Activated CD4-positive, alpha-beta T cell treated with anti-CD3 and anti-CD28 coated beads, Interleukin-2, Interleukin-4, amounts not matched to agents 100 ng/mL and 50 ng/mL, durations not matched to agents 16 hours and 8 hours (primary cell): ENCODE results near the gene PYGM.
A peak's percentile ranks its signal among the peaks of the same experiment; 100 is the strongest.

ENCODE experiments used
- DNase-seq: peaks from one replicate; pipeline ENCODE4 v3.0.0-alpha.2; 2020; ENCODE audit warnings: low spot score

PYGM gene

GRCh38 chr11:64759722-64760719, at the start of gene PYGM:
TSS of gene PYGM (minus strand) at chr11:64759974. CDS start at chr11:64759898, 76 bp downstream.
- no peak for DNase-seq

GRCh38 chr11:64805481-64805880, 45.7 kb upstream of the PYGM start:
- DNase-seq: no peak

- no peak for DNase-seq
These were observed 44.8 kb upstream of the PYGM start for GRCh38 chr11:64804346-64805210.

GRCh38 chr11:64803846-64804345, 44.1 kb upstream of the PYGM start:
- no peak for DNase-seq

- peak; percentile 80 for DNase-seq
These were observed 43.5 kb upstream of the PYGM start, which contains the start of gene MAP4K2 for GRCh38 chr11:64803158-64803845. TSS of gene MAP4K2 (minus strand) at chr11:64803214. CDS start at chr11:64803149, 65 bp downstream.

- DNase-seq: peak; percentile 45
These were observed 42.8 kb upstream of the PYGM start for GRCh38 chr11:64802370-64803157.

- no peak for DNase-seq
These were observed 42.0 kb upstream of the PYGM start for GRCh38 chr11:64801561-64802369.

- no peak for DNase-seq
These were observed 41.3 kb upstream of the PYGM start for GRCh38 chr11:64801158-64801464.

GRCh38 chr11:64800303-64801157, 40.8 kb upstream of the PYGM start:
- no peak for DNase-seq

GRCh38 chr11:64799623-64800302, 40.0 kb upstream of the PYGM start:
- no peak for DNase-seq

- DNase-seq: no peak
These were observed 39.5 kb upstream of the PYGM start for GRCh38 chr11:64799256-64799622.

- no peak for DNase-seq
These were observed 37.2 kb upstream of the PYGM start for GRCh38 chr11:64796757-64797541.

GRCh38 chr11:64796047-64796756, 36.4 kb upstream of the PYGM start:
- DNase-seq: no peak

GRCh38 chr11:64794526-64794925, 34.8 kb upstream of the PYGM start:
- no peak for DNase-seq

- DNase-seq: no peak
These were observed 33.7 kb upstream of the PYGM start for GRCh38 chr11:64793271-64794160.

- no peak for DNase-seq
These were observed 32.7 kb upstream of the PYGM start for GRCh38 chr11:64792482-64792881.
